ENCODE measurements around the gene PDE4D.
"Not testable (repeated sequence)": the region's sequence is repeated elsewhere in the genome, so short reads cannot be mapped to it uniquely, and the experiment has no call there.

PDE4D gene

GRCh38 chr5:59600998-59601397, 292.5 kb downstream of the PDE4D start:
- DNase-seq, result no peak

GRCh38 chr5:59600153-59600552, 293.4 kb downstream of the PDE4D start:
- DNase-seq, result no peak

- no peak for DNase-seq
Measured at GRCh38 chr5:59599729-59600128, 293.8 kb downstream of the PDE4D start.

GRCh38 chr5:59598547-59598874, 295.0 kb downstream of the PDE4D start:
- no peak for DNase-seq

GRCh38 chr5:59597690-59598546, 295.6 kb downstream of the PDE4D start:
- DNase-seq, result no peak

- no peak for DNase-seq
Measured at GRCh38 chr5:59596586-59597350, 296.8 kb downstream of the PDE4D start.

- DNase-seq, result not testable (repeated sequence)
Measured at GRCh38 chr5:59594118-59594517, 299.4 kb downstream of the PDE4D start.

GRCh38 chr5:59593439-59594007, 300.0 kb downstream of the PDE4D start:
- no peak for DNase-seq

- DNase-seq, result no peak
Measured at GRCh38 chr5:59592101-59592500, 301.4 kb downstream of the PDE4D start.

- no peak for DNase-seq
Measured at GRCh38 chr5:59591162-59591561, 302.4 kb downstream of the PDE4D start.

GRCh38 chr5:59588922-59589321, 304.6 kb downstream of the PDE4D start:
- DNase-seq, result no peak

GRCh38 chr5:59587489-59588337, 305.8 kb downstream of the PDE4D start:
- peak; percentile 83 for DNase-seq

- DNase-seq, result no peak
Measured at GRCh38 chr5:59586841-59587240, 306.7 kb downstream of the PDE4D start.

GRCh38 chr5:59584858-59585846, 308.4 kb downstream of the PDE4D start:
- DNase-seq, result no peak

GRCh38 chr5:59583810-59584562, 309.5 kb downstream of the PDE4D start:
- DNase-seq, result peak; percentile 76

GRCh38 chr5:59583151-59583809, 310.2 kb downstream of the PDE4D start:
- DNase-seq, result peak; percentile 25

GRCh38 chr5:59582746-59583145, 310.8 kb downstream of the PDE4D start:
- DNase-seq, result no peak

GRCh38 chr5:59579824-59580167, 313.7 kb downstream of the PDE4D start:
- DNase-seq, result no peak

GRCh38 chr5:59579101-59579823, 314.3 kb downstream of the PDE4D start:
- no peak for DNase-seq

GRCh38 chr5:59577485-59577884, 316.0 kb downstream of the PDE4D start:
- DNase-seq, result no peak
